HEK293 (cell line): ENCODE measurements around the gene DOK3.

Experiments used
- HOXD13 ChIP-seq: sonication (generic); formaldehyde crosslinking; IDR thresholded peaks from 2 replicates; pipeline ENCODE4 v1.8.0; 2022; ENCODE audit warnings: missing genetic modification reagents, borderline replicate concordance
- KLF17 ChIP-seq: fragments of 450-650 bp; formaldehyde crosslinking; IDR thresholded peaks from 2 replicates; pipeline ENCODE4 v1.5.1; 2016; ENCODE audit warnings: missing biosample characterization, missing genetic modification characterization
- TCF7L2 ChIP-seq: IDR thresholded peaks from 2 replicates; pipeline ENCODE4 v1.6.1; 2011; ENCODE audit warnings: low read depth, mild to moderate bottlenecking, inconsistent platforms, low read length, moderate library complexity, borderline replicate concordance
- WT1 ChIP-seq: fragments of 450-650 bp; formaldehyde crosslinking; IDR thresholded peaks from 2 replicates; pipeline ENCODE4 v1.5.1; 2016; ENCODE audit warnings: missing biosample characterization, missing genetic modification characterization
- ZBTB10 ChIP-seq: fragments of 450-650 bp; formaldehyde crosslinking; IDR thresholded peaks from 2 replicates; pipeline ENCODE4 v1.5.1; 2016; ENCODE audit warnings: missing biosample characterization, missing genetic modification characterization
- ZBTB20 ChIP-seq: fragments of 450-650 bp; formaldehyde crosslinking; IDR thresholded peaks from 2 replicates; pipeline ENCODE4 v1.5.1; 2016; ENCODE audit warnings: missing biosample characterization, missing genetic modification characterization
- ZBTB26 ChIP-seq: fragments of 450-650 bp; formaldehyde crosslinking; optimal IDR thresholded peaks from 2 replicates; pipeline ENCODE3; 2016; ENCODE audit warnings: missing biosample characterization, mild to moderate bottlenecking, missing genetic modification characterization
- ZNF184 ChIP-seq: fragments of 450-650 bp; IDR thresholded peaks from 2 replicates; pipeline ENCODE4 v1.5.1; 2018; ENCODE audit warnings: missing biosample characterization, mild to moderate bottlenecking, missing genetic modification characterization
- ZNF211 ChIP-seq: fragments of 450-650 bp; formaldehyde crosslinking; IDR thresholded peaks from 2 replicates; pipeline ENCODE4 v1.5.1; 2016; ENCODE audit warnings: low read depth, missing biosample characterization, missing genetic modification characterization
- ZNF274 ChIP-seq, 2 experiments: fragments of 200-500 bp in 1 of 2; fragments of 450-650 bp in 1 of 2; sonication (Bioruptor generic) in 1 of 2; formaldehyde crosslinking in 1 of 2; IDR thresholded peaks; 2 replicates each; pipeline versions ENCODE4 v1.5.1 to v1.6.1; 2014 to 2016; ENCODE audit warnings: borderline replicate concordance in 1 of 2, inconsistent platforms in 1 of 2, low read length in 1 of 2, missing biosample characterization in 1 of 2, missing genetic modification characterization in 1 of 2
- ZNF302 ChIP-seq: fragments of 450-650 bp; formaldehyde crosslinking; IDR thresholded peaks from 2 replicates; pipeline ENCODE4 v1.5.1; 2016; ENCODE audit warnings: missing biosample characterization, missing genetic modification characterization, low read depth
- ZNF341 ChIP-seq: fragments of 450-650 bp; formaldehyde crosslinking; IDR thresholded peaks from 2 replicates; pipeline ENCODE4; 2016; ENCODE audit warnings: low read depth, missing biosample characterization, missing genetic modification characterization
- ZNF391 ChIP-seq: fragments of 450-650 bp; formaldehyde crosslinking; IDR thresholded peaks from 2 replicates; pipeline ENCODE4 v1.5.1; 2016; ENCODE audit warnings: low read depth, missing biosample characterization, missing genetic modification characterization, borderline replicate concordance
- ZNF398 ChIP-seq: fragments of 450-650 bp; formaldehyde crosslinking; IDR thresholded peaks from 2 replicates; pipeline ENCODE4 v1.5.1; 2017; ENCODE audit warnings: missing biosample characterization, missing genetic modification characterization
- ZNF501 ChIP-seq: fragments of 450-650 bp; formaldehyde crosslinking; IDR thresholded peaks from 2 replicates; pipeline ENCODE4 v1.5.1; 2016; ENCODE audit warnings: missing biosample characterization, missing genetic modification characterization
- ZNF580 ChIP-seq: fragments of 450-650 bp; formaldehyde crosslinking; IDR thresholded peaks from 2 replicates; pipeline ENCODE4 v1.5.1; 2016; ENCODE audit warnings: missing biosample characterization, missing genetic modification characterization
- ZNF596 ChIP-seq: fragments of 450-650 bp; IDR thresholded peaks from 2 replicates; pipeline ENCODE4 v1.5.0; 2018; ENCODE audit warnings: missing biosample characterization, mild to moderate bottlenecking, missing genetic modification characterization, moderate library complexity
- ZNF658 ChIP-seq: fragments of 450-650 bp; formaldehyde crosslinking; IDR thresholded peaks from 2 replicates; pipeline ENCODE4; 2016; ENCODE audit warnings: missing biosample characterization, missing genetic modification characterization
- ZNF701 ChIP-seq: fragments of 450-650 bp; formaldehyde crosslinking; IDR thresholded peaks from 2 replicates; pipeline ENCODE4 v1.5.1; 2016; ENCODE audit warnings: missing biosample characterization, missing genetic modification characterization
- ZNF76 ChIP-seq: fragments of 450-650 bp; formaldehyde crosslinking; IDR thresholded peaks from 2 replicates; pipeline ENCODE4; 2016; ENCODE audit warnings: low read depth, missing biosample characterization, missing genetic modification characterization, borderline replicate concordance
- ZNF777 ChIP-seq: fragments of 450-650 bp; formaldehyde crosslinking; IDR thresholded peaks from 2 replicates; pipeline ENCODE4 v1.5.1; 2017; ENCODE audit warnings: missing biosample characterization, missing genetic modification characterization, borderline replicate concordance
- ZNF785 ChIP-seq: fragments of 450-650 bp; formaldehyde crosslinking; IDR thresholded peaks from 2 replicates; pipeline ENCODE4 v1.5.1; 2016; ENCODE audit warnings: missing biosample characterization, missing genetic modification characterization

The DOK3 gene

GRCh38 chr5:177455036-177455660 is 54.5 kb downstream of the DOK3 start (continued):
- TF ChIP-seq ZNF211 (tag by site-specific recombination) (no peak), ZNF701 (tag by site-specific recombination) (no peak), ZBTB20 (tag by site-specific recombination) (peak; percentile 61; the same call in 1 of the 2 replicates), ZNF341 (tag by site-specific recombination) (no peak), ZNF391 (tag by site-specific recombination) (peak; percentile 49; the same call in 1 of the 2 replicates), ZNF398 (tag by site-specific recombination) (peak; percentile 78), HOXD13 (no peak), ZNF777 (tag by site-specific recombination) (peak; percentile 94), TCF7L2 (no peak), ZNF658 (no peak), ZNF76 (tag by site-specific recombination) (peak; percentile 36; the same call in 1 of the 2 replicates), ZNF184 (tag by site-specific recombination) (0 out of 2 replicates have a peak, but pooled peaks have one; percentile 55), WT1 (tag by site-specific recombination) (no peak; the same call in 1 of the 2 replicates), ZBTB26 (tag by site-specific recombination) (peak; percentile 95), ZNF785 (tag by site-specific recombination) (peak; percentile 69), ZNF501 (no peak), ZNF274 (IDR thresholded peaks at IDR 0.05; ENCODE audit: low read length) (no peak), ZNF274 (tag by site-specific recombination; IDR thresholded peaks at IDR 0.05; ENCODE audit: borderline replicate concordance) (no peak), ZNF302 (tag by site-specific recombination) (no peak), ZBTB10 (tag by site-specific recombination) (0 out of 2 replicates have a peak, but pooled peaks have one; percentile 3), ZNF580 (tag by site-specific recombination) (peak; percentile 43; the same call in 1 of the 2 replicates), KLF17 (tag by site-specific recombination) (peak; percentile 27; the same call in 1 of the 2 replicates), ZNF596 (peak; percentile 49; the same call in 1 of the 2 replicates)
